Right renal cortex interstitium (tissue), 3 donors: ENCODE data around the gene AGBL4. TPM values are rescaled to one million over a fixed set of nuclear protein-coding genes. Genes with fewer than 3 reads are reported as not detected.
"Not testable (repeated sequence)": the region's sequence is repeated elsewhere in the genome, so short reads cannot be mapped to it uniquely, and the experiment has no call there.

Source experiments
- DNase-seq, 3 donors: peaks; one replicate each; pipeline ENCODE4 v3.0.0-alpha.2; 2013; ENCODE audit warnings: low read depth in 3 of 3, low spot score in 2 of 3
- polyA plus RNA-seq, 3 donors: library from polyadenylated mRNA; unstranded; fragments of 120-200 nt; gene quantifications; one replicate each; pipeline ENCODE4 v1.2.1, GENCODE V29; 2013; ENCODE audit not compliant: insufficient read length in 3 of 3

The AGBL4 gene
- 1 to 10 TPM; 1.1 to 1.3 (median 1.3) TPM for polyA plus RNA-seq

- DNase-seq: peak in 1 of 3 donors; percentile 62
These were observed at the start of gene AGBL4 for GRCh38 chr1:50023292-50024159. TSS of gene AGBL4 (minus strand) at chr1:50023954.

GRCh38 chr1:50066806-50067205, 43.1 kb upstream of the AGBL4 start:
- no peak for DNase-seq

GRCh38 chr1:50060279-50060678, 36.5 kb upstream of the AGBL4 start:
- DNase-seq: no peak

DNA sequence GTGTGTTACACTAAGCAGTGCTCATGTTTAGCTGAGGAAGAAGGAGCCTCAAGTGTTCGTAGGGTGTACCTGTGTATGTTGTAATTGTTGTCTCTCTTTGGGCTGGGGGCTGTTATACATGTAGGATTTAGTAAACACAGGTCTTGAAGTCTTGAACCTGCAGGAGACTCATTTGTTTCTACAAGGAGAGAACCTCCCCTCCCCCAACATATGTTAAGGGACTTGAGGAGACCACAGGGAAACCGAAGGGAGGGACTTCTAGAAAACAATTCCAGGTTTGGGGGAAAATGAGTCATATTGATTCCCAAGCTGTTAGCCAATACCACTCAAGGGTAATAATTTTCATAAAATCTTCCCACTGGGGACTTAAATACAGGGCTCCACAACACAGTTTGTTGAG, 25.0 kb upstream of the AGBL4 start:
- DNase-seq: no peak

- peak in 1 of 3 donors; percentile 23 for DNase-seq
These were observed 24.4 kb upstream of the AGBL4 start for GRCh38 chr1:50047916-50048694.

- DNase-seq: no peak
These were observed 14.6 kb upstream of the AGBL4 start for GRCh38 chr1:50038237-50038809.

DNA sequence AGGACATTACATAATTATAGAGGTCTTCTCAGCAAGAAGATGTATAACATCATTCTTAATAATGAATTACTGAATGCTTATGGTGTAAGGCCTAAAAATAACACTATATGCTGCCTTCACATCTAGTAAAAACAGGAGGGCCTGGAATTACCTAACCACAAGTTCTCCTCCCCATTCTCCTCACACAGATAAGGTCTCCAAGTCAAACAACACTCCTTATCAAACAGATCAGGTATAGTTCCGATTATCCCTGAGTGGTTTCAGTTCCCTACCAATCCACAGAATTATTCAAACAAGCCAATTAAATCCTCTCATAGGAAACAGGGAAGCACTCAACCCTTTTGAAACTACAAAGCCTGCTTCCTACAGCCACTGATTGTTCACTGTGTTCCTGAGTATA, 4.0 kb upstream of the AGBL4 start:
- DNase-seq: no peak

- DNase-seq: no peak
These were observed 28.0 kb downstream of the AGBL4 start for GRCh38 chr1:49995734-49996133.

DNA sequence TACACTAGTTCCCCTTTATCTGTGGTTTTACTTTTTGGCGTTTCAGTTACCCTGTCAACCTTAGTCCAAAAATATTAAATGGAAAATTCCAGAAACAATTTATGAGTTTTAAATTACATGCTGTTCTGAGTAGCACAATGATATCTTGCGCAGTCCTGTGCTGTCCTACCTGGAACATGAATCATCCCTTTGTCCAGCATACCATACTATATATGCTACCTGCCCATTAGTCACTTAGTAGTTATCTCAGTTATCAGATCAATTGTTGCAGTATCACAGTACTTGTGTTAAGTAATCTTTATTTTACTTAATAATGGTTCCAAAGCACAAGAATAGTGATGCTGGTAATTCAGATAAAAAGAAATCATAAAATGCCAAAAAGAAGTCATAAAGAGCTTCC, 52.7 kb downstream of the AGBL4 start:
- DNase-seq: no peak

DNA sequence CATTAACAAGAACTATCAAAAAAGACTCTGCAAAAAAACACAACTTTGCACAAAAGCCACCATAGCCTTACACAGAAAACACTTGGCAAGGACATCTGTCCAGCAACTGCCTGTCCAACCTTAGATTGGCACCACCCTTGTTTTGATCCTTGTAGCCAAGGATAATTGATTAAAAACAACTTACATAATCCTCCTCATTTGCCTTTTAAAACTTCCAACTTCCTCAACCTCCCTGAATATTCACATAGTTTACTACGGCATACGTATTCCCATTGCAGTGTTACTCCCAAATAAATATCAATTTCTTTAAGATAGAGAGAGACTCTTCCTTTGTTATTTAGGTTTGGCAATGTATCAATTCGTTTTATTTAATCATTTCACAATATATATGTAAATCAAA, 72.4 kb downstream of the AGBL4 start:
- DNase-seq: no peak

DNA sequence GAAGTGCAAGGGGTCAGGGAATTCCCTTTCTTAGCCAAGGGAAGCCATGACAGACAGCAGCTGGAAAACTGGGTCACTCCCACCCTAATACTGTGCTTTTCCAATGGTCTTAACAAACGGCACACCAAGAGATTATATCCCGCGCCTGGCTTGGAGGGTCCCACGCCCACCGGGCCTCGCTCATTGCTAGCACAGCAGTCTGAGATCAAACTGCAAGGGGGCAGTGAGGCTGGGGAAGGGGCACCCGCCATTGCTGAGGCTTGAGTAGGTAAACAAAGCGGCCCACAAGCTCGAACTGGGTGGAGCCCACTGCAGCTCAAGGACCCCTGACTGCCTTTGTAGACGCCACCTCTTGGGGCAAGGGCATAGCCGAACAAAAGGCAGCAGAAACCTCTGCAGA, 108.5 kb downstream of the AGBL4 start:
- DNase-seq: not testable (repeated sequence)

GRCh38 chr1:49906365-49906764, 117.4 kb downstream of the AGBL4 start:
- no peak for DNase-seq

DNA sequence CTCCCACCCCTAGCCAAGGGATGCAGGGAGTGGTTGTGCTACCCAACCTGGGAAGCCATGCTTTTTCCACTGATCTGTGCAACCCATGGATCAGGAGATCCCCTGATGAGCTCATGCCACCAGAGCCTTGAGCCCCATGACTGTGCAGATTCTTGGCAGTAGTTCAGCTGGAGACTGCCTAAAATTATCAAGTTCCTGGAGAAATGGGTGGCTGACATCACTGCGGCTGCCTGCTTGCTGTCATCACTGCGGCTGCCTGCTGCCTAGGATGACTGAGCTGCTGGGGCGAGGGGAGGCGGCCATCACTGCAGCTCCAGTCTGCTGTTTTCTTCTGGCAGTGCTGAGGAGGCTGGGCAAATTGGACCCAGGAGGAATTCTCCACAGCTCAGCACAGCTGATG, 159.2 kb downstream of the AGBL4 start:
- no peak for DNase-seq

GRCh38 chr1:49854741-49855140, 169.0 kb downstream of the AGBL4 start:
- DNase-seq: no peak

DNA sequence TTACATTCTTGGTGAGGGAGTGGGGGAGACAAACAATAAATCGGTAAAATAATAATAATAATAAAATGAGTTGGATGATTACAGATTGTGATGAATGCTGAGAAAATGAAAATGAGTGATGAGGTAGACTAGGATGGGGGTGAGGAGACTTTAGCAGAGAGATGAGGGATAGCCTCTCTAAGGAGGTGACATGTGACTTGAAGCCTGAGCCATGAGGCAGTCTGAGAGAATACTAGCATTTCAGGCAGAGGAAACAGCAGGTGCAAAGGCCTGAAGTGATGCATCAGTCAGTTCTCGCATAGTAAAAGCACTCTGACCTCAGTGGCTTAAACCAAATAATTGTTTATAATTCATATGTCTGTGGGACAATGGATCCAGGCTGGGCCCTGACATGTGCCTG, 181.2 kb downstream of the AGBL4 start:
- DNase-seq: no peak

DNA sequence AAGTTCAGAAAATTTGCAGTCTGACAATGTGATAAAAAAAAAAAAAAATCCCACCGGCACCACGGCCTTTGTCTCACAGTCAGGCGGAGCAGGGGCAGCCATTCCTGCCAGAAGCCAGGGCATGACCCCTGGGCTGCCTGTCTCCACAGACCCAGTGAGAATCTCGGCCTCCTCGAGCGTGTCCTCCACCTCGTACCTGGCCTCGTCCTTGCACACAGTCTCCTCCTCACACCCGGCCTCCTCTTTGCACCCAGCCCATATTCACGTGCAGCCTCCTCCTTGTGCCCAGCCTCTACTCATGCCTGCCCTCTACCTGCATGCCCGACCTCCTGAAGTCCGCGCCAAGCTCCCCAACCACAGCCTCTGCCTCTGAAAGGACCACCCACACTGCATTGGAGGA, 182.0 kb downstream of the AGBL4 start:
- no peak for DNase-seq

DNA sequence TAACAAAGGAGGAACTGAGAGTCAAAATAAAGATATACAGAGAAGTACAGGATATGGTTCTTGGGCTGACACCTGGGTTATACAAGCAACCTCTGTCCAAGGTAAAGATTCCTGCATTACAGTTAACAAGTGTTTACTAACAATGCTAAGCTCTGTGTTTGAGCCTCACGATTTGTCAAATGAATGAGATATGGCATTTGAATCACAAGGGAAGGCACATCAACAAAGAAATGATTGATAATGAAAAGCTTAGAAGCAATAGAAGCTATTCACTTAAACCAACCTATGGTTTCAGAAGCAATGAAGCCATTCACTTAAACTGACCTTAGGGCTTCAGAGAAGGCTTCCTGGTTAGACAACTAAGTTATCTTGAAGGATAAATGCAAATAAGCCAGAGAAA, 199.5 kb downstream of the AGBL4 start:
- no peak for DNase-seq

- no peak for DNase-seq
These were observed 206.1 kb downstream of the AGBL4 start for GRCh38 chr1:49817681-49818080.

GRCh38 chr1:49787013-49787412, 236.7 kb downstream of the AGBL4 start:
- DNase-seq: not testable (repeated sequence)

DNA sequence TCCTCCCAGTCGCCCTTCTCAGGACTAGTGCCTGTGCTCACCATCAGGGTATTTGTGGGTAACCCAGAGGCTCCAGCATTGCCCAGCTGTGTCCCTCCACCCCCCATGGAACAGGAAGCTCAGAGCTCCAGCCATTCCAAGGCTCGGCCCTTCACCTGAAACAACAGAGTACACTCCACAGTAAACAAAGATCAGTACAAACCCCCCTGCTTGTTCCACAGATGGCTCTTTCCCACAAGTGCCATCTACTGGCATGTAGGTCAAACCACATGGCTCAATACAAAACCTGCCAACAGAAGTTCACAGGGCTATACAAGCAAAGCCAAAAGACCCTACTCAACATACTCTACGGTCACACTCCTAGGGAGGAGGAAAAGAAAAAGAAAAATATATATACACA, 258.7 kb downstream of the AGBL4 start:
- DNase-seq: no peak

GRCh38 chr1:49738118-49738517, 285.6 kb downstream of the AGBL4 start:
- DNase-seq: not testable (repeated sequence)
